ENCODE results near the gene ANKRD24. TPM values are rescaled to one million over a fixed set of nuclear protein-coding genes. Genes with fewer than 3 reads are reported as not detected.
"Not testable (repeated sequence)": the region's sequence is repeated elsewhere in the genome, so short reads cannot be mapped to it uniquely, and the experiment has no call there.

ANKRD24 gene
- total and polyA plus RNA-seq, 2 donors (not counting 3 experiments of a cell fraction or from before 2014, with no cell fraction given): 0.07 to 0.27 TPM

- Histone ChIP-seq H3K4me1 (ENCODE audit: control insufficient read depth, extremely low read depth, insufficient read depth, low read length) (no peaks in the 10 kb centered on the region), H3K9me1 (replicated peaks; ENCODE audit: control insufficient read depth, extremely low read depth, insufficient read depth, low read length) (no peaks in the 10 kb centered on the region), H2AFZ (ENCODE audit: low read depth, low read length) (no peak overlapping the region), H3K79me2 (ENCODE audit: control insufficient read depth, insufficient read depth, low read length) (no peaks in the 10 kb centered on the region), H3K9ac (replicated peaks; ENCODE audit: extremely low read depth, insufficient read depth, low read length) (no peak overlapping the region), H3K4me3 (replicated peaks in 1 of 3; ENCODE audit: insufficient read depth in 1 of 3, low read depth in 1 of 3, low read length in 3 of 3) (no peak overlapping the region), H3K27me3 (ENCODE audit: control insufficient read depth in 2 of 2, insufficient read depth in 2 of 2, low read length in 2 of 2) (peaks cover 2 to 6% of the 10 kb centered on the region in 2 experiments), H3K9me3 (replicated peaks; ENCODE audit: control insufficient read depth, insufficient read depth, low read length) (no peaks in the 10 kb centered on the region), H3K4me2 (ENCODE audit: insufficient read depth, low read length) (no peak overlapping the region), H3K36me3 (ENCODE audit: control insufficient read depth in 2 of 2, extremely low read depth in 1 of 2, insufficient read depth in 2 of 2, low read length in 2 of 2) (peaks cover 0 to 7% of the 10 kb centered on the region in 2 experiments), H4K20me1 (replicated peaks; ENCODE audit: control insufficient read depth, extremely low read depth, insufficient read depth, low read length) (no peaks in the 10 kb centered on the region), H3K27ac (ENCODE audit: insufficient read depth, low read depth, low read length) (no peak overlapping the region)
- TF ChIP-seq EZH2 (IDR thresholded peaks at IDR 0.05; ENCODE audit: borderline replicate concordance, low read depth, low read length, severe bottlenecking): no peak
- no peak for TF ChIP-seq MYC (IDR thresholded peaks at IDR 0.05; ENCODE audit: low read depth, low read length)
- no peak for TF ChIP-seq JUN (IDR thresholded peaks at IDR 0.05; ENCODE audit: borderline replicate concordance, insufficient read depth, insufficient read length, low read depth)
- no peak for TF ChIP-seq MAX (IDR thresholded peaks at IDR 0.05; ENCODE audit: insufficient read depth, insufficient read length)
- no peak for TF ChIP-seq POLR2AphosphoS5 (IDR thresholded peaks at IDR 0.05; ENCODE audit: insufficient read depth, low read depth, low read length)
- no peak for TF ChIP-seq FOS (IDR thresholded peaks at IDR 0.05; ENCODE audit: borderline replicate concordance, insufficient read depth, low read length)
- no peak for TF ChIP-seq CTCF (IDR thresholded peaks at IDR 0.05; ENCODE audit: extremely low read depth in 1 of 2, insufficient read depth in 1 of 2, low read depth in 1 of 2, low read length in 2 of 2)
- TF ChIP-seq GATA2 (IDR thresholded peaks at IDR 0.05; ENCODE audit: insufficient read depth, insufficient read length, low read depth, low read length): no peak
- no peak for TF ChIP-seq POLR2A (IDR thresholded peaks at IDR 0.05; ENCODE audit: low read depth, low read length)
- intact Hi-C loops (cut with micrococcal nuclease): no loop called here
- dilution Hi-C loops (cut with MboI; ENCODE audit: extremely low pct_ligation_motif_present, low sequenced_read_pairs): no loop called here
- no peak for FAIRE-seq
- CTCF ChIA-PET: interaction anchor here (2.0 kb wide), 1 partner anchor 80 kb away, joined by 5 read pairs; no protein-coding TSS in a partner anchor
- BruUV-seq (replicated peaks): no TSS peak
- no peak for DNase-seq (ENCODE audit: low read depth, low spot score)
- POLR2A ChIA-PET: no interaction called here
Observed at GRCh38 chr19:4272894-4273293, 90.4 kb downstream of the ANKRD24 start.

- DNase-seq (ENCODE audit: low read depth, low spot score); H2AFZ ChIP-seq (ENCODE audit: low read depth, low read length); BruUV-seq (replicated peaks); H3K27ac ChIP-seq (ENCODE audit: insufficient read depth, low read depth, low read length); H4K20me1 ChIP-seq (replicated peaks; ENCODE audit: control insufficient read depth, extremely low read depth, insufficient read depth, low read length); H3K9me3 ChIP-seq (replicated peaks; ENCODE audit: control insufficient read depth, insufficient read depth, low read length); H3K36me3 ChIP-seq (ENCODE audit: control insufficient read depth in 2 of 2, extremely low read depth in 1 of 2, insufficient read depth in 2 of 2, low read length in 2 of 2); H3K4me1 ChIP-seq (ENCODE audit: control insufficient read depth, extremely low read depth, insufficient read depth, low read length); H3K9ac ChIP-seq (replicated peaks; ENCODE audit: extremely low read depth, insufficient read depth, low read length); POLR2A ChIA-PET; H3K4me2 ChIP-seq (ENCODE audit: insufficient read depth, low read length); intact Hi-C loops (cut with micrococcal nuclease); H3K79me2 ChIP-seq (ENCODE audit: control insufficient read depth, insufficient read depth, low read length); dilution Hi-C loops (cut with MboI; ENCODE audit: extremely low pct_ligation_motif_present, low sequenced_read_pairs); H3K9me1 ChIP-seq (replicated peaks; ENCODE audit: control insufficient read depth, extremely low read depth, insufficient read depth, low read length); FAIRE-seq; H3K4me3 ChIP-seq (replicated peaks in 1 of 3; ENCODE audit: insufficient read depth in 1 of 3, low read depth in 1 of 3, low read length in 3 of 3): not testable (repeated sequence)
- CTCF ChIA-PET: interaction anchor here (1.2 kb wide), 1 partner anchor 64 kb away, joined by 3 read pairs; no protein-coding TSS in a partner anchor
- H3K27me3 ChIP-seq (ENCODE audit: control insufficient read depth in 2 of 2, insufficient read depth in 2 of 2, low read length in 2 of 2): peaks cover 8 to 16% of the 10 kb centered on the region in 2 experiments
Observed at GRCh38 chr19:4274321-4274686, 91.8 kb downstream of the ANKRD24 start.
